Right atrium auricular region (tissue), 2 donors: ENCODE measurements around the gene CTAGE1. TPM values are rescaled to one million over a fixed set of nuclear protein-coding genes. Genes with fewer than 3 reads are reported as not detected.
"Not testable (repeated sequence)": the region's sequence is repeated elsewhere in the genome, so short reads cannot be mapped to it uniquely, and the experiment has no call there.

ENCODE experiments used
- DNase-seq: peaks from one replicate; pipeline ENCODE4 v3.0.0-alpha.2; 2019; ENCODE audit warnings: low spot score
- H3K27ac ChIP-seq, 2 donors: fragments of 200-600 bp; sonication (generic); 1 replicate in 1 of 2; 2 replicates in 1 of 2; pipeline ENCODE4 v1.5.1; 2016 to 2019
- H3K27me3 ChIP-seq, 2 donors: fragments of 200-600 bp; sonication (generic); one replicate each; pipeline versions ENCODE4 v1.5.1 to v1.6.0; 2017 to 2019
- H3K36me3 ChIP-seq: fragments of 200-600 bp; sonication (generic); one replicate; pipeline ENCODE4 v1.5.1; 2016
- H3K4me1 ChIP-seq, 2 donors: fragments of 200-600 bp; sonication (generic); one replicate each; pipeline versions ENCODE4 v1.5.1 to v1.6.0; 2017 to 2019
- H3K4me3 ChIP-seq, 2 donors: fragments of 200-600 bp; sonication (generic); 1 replicate in 1 of 2; 2 replicates in 1 of 2; pipeline ENCODE4 v1.5.1; 2017 to 2019; ENCODE audit warnings: mild to moderate bottlenecking in 1 of 2, moderate library complexity in 1 of 2
- H3K9me3 ChIP-seq, 2 donors: fragments of 200-600 bp; sonication (generic); one replicate each; pipeline ENCODE4 v1.5.1; 2019
- total RNA-seq, 2 donors: library from RNA; depleted of rRNA; stranded (reverse); fragments of >200 nt; gene quantifications; one replicate each; pipeline ENCODE4 v1.1.0, GENCODE V29; 2016
- TF ChIP-seq, protein P1 (sequence below), 2 donors: fragments of 200-600 bp; sonication (generic); IDR thresholded peaks; one replicate each; pipeline ENCODE4 v1.5.1; 2019; ENCODE audit warnings: antibody characterized with exemption in 2 of 2

CTAGE1 gene
- total RNA-seq, 2 donors from 2014 or later, result 0.08 TPM; not detected in 1

DNA sequence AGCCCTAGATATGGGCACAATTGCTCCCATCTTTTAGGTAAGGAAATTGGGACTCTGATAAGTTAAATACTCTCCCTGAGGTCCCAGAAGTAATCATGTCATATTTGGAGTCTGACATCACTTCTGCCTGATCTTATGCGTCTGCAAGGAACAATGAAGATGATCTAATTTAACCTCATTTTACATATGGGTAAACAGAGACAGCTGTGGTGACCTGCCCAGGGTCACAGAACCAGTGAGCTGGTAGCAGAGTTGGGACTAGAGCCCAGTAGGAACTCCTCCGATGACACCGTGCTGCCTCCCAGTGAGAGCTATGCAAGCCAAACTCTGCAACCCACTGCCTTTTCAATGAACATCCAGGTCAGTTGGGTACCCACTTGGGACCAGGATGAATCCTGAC lies 17.8 kb downstream of the CTAGE1 start:
- TF ChIP-seq, protein P1, sequence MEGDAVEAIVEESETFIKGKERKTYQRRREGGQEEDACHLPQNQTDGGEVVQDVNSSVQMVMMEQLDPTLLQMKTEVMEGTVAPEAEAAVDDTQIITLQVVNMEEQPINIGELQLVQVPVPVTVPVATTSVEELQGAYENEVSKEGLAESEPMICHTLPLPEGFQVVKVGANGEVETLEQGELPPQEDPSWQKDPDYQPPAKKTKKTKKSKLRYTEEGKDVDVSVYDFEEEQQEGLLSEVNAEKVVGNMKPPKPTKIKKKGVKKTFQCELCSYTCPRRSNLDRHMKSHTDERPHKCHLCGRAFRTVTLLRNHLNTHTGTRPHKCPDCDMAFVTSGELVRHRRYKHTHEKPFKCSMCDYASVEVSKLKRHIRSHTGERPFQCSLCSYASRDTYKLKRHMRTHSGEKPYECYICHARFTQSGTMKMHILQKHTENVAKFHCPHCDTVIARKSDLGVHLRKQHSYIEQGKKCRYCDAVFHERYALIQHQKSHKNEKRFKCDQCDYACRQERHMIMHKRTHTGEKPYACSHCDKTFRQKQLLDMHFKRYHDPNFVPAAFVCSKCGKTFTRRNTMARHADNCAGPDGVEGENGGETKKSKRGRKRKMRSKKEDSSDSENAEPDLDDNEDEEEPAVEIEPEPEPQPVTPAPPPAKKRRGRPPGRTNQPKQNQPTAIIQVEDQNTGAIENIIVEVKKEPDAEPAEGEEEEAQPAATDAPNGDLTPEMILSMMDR (IDR thresholded peaks at IDR 0.05), result peak in 1 of 2 donors; percentile 37
- Histone ChIP-seq H3K9me3 (peaks cover 0 to 11% of the 10 kb centered on the region in 2 donors), H3K36me3 (no peaks in the 10 kb centered on the region), H3K4me1 (peaks cover 0 to 20% of the 10 kb centered on the region in 2 donors), H3K27ac (peak overlapping the region in 1 of 2 donors; percentile 38), H3K4me3 (no peak overlapping the region), H3K27me3 (no peaks in the 10 kb centered on the region)
- no peak for DNase-seq

- H3K27ac ChIP-seq, result peak overlapping the region in 1 of 2 donors; percentile 38
These were observed 19.3 kb downstream of the CTAGE1 start for GRCh38 chr18:22398464-22398863.

GRCh38 chr18:22394428-22394827 lies 23.3 kb downstream of the CTAGE1 start:
- Histone ChIP-seq H3K9me3 (no peaks in the 10 kb centered on the region), H3K36me3 (no peaks in the 10 kb centered on the region), H3K4me3 (no peak overlapping the region), H3K27me3 (no peaks in the 10 kb centered on the region), H3K4me1 (peaks cover 0 to 18% of the 10 kb centered on the region in 2 donors), H3K27ac (no peak overlapping the region)
- TF ChIP-seq, protein P1 (IDR thresholded peaks at IDR 0.05), result no peak
- no peak for DNase-seq

More at GRCh38 chr18:22398464-22398863, 19.3 kb downstream of the CTAGE1 start:
- H3K4me3 ChIP-seq, result no peak overlapping the region
- H3K27me3 ChIP-seq, result no peaks in the 10 kb centered on the region
- peaks cover 0 to 20% of the 10 kb centered on the region in 2 donors for H3K4me1 ChIP-seq
- TF ChIP-seq, protein P1 (IDR thresholded peaks at IDR 0.05), result no peak
- no peaks in the 10 kb centered on the region for H3K36me3 ChIP-seq
- DNase-seq, result no peak
- no peaks in the 10 kb centered on the region for H3K9me3 ChIP-seq

GRCh38 chr18:22393164-22393563 lies 24.6 kb downstream of the CTAGE1 start:
- DNase-seq, H3K36me3 ChIP-seq, H3K27ac ChIP-seq, H3K4me3 ChIP-seq, H3K27me3 ChIP-seq, H3K4me1 ChIP-seq, H3K9me3 ChIP-seq: not testable (repeated sequence)

DNA sequence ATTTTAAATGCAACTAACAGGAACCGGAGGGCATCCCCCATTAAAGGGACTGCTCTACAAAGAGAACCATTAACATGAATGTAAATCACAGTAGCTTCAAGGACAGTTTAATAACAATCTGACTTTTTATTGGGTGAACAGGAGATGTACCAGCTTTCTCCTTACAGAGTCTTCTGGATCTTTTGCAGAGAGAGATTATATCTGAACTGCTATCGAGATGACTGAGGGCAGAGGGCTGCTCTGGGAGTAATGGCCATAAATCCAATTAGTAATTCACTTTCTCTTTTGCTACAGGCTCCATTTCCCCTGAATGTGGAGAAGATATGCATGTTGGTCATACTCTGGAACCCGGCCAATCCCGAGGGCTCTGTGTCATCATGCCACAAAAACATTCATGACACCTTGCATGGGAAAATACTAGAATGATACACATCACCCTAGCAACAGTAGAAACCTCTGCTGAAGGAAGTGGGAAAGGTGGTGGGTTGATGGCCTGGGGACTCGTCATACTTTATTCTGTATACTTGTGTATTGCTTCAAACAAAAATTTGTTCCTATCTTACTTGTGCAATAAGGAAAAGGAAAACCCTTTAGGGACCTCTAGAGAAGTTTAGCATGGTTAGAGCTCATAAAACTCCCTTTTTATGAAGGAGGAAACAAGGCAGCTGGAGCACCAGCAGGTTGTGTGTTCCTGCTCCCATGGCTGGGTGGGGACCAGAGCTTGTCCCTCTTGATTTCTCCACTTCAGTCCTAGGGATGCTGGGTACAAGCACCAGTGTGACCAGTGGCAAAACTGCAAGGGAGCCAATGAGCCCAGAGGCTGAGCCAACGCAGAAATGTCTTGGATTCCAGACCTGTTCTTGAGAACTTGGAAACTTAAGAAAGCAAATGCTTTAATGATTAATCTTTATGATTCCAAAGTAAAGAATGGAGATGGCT lies 26.0 kb downstream of the CTAGE1 start:
- Histone ChIP-seq H3K27me3 (no peaks in the 10 kb centered on the region), H3K4me3 (no peak overlapping the region), H3K9me3 (no peaks in the 10 kb centered on the region), H3K4me1 (peaks cover 0 to 10% of the 10 kb centered on the region in 2 donors), H3K36me3 (no peaks in the 10 kb centered on the region), H3K27ac (peak overlapping the region in 1 of 2 donors; percentile 5)
- DNase-seq, result no peak
- TF ChIP-seq, protein P1 (IDR thresholded peaks at IDR 0.05), result no peak

- Histone ChIP-seq H3K9me3 (no peaks in the 10 kb centered on the region), H3K4me3 (no peak overlapping the region), H3K27me3 (no peaks in the 10 kb centered on the region), H3K27ac (peak overlapping the region in 1 of 2 donors; percentile 82), H3K4me1 (peaks cover 0 to 10% of the 10 kb centered on the region in 2 donors), H3K36me3 (no peaks in the 10 kb centered on the region)
- DNase-seq, result no peak
- TF ChIP-seq, protein P1 (IDR thresholded peaks at IDR 0.05), result no peak
These were observed 29.9 kb downstream of the CTAGE1 start for GRCh38 chr18:22387787-22388186.
